Heart left ventricle (tissue), 13 donors: Measurements from ENCODE around the gene NUDT8.
"Not testable (repeated sequence)": the region's sequence is repeated elsewhere in the genome, so short reads cannot be mapped to it uniquely, and the experiment has no call there.

Experiments
- POLR2A ChIP-seq, 2 donors: fragments of 450-650 bp; IDR thresholded peaks; one replicate each; pipeline ENCODE4 v1.6.1; 2017; ENCODE audit warnings: antibody characterized with exemption in 2 of 2, mild to moderate bottlenecking in 2 of 2, moderate library complexity in 2 of 2
- TF ChIP-seq, protein P1 (sequence below), 12 donors: fragments of 200-600 bp; sonication (generic) in 4 of 12; IDR thresholded peaks; one replicate each; pipeline versions ENCODE4 v1.5.0 to v1.8.0; 2018 to 2022; ENCODE audit warnings: antibody characterized with exemption in 12 of 12, mild to moderate bottlenecking in 5 of 12
- donor health status: ischemic (EF 13 %, LVEDD 7.1; RV severe dilation, severe dysfunction).
- donor health status: DM: no; HTN: yes; CAD: no.
- donor health status: DM: no; HTN: no; CAD: no.
- donor health status: ischemic (EF 25% LVEDD 6.9; RV normal size, moderate dysfunction).
- donor health status: ischemic (EF 25% LVEDD 5.7; RV mildly dilated, moderate dysfunction).
- donor health status: ischemic (EF 35%, LVEDD 5.7; RV mildly dilated, moderate dysfunction).
- donor health status: nonischemic (EF 11% LVEDD 7.7; RV severe dilation, severe dysfunction).
- donor health status: DM: yes; HTN: yes; CAD: no.
- donor health status: PGD.
- donor health status: ischemic (EF 29% LVEDD 5.4; RV normal size, mild dysfunction).
- donor health status: nonischemic (EF 23%, LVEDD 6.1; RV moderate dilation, normal function).

DNA sequence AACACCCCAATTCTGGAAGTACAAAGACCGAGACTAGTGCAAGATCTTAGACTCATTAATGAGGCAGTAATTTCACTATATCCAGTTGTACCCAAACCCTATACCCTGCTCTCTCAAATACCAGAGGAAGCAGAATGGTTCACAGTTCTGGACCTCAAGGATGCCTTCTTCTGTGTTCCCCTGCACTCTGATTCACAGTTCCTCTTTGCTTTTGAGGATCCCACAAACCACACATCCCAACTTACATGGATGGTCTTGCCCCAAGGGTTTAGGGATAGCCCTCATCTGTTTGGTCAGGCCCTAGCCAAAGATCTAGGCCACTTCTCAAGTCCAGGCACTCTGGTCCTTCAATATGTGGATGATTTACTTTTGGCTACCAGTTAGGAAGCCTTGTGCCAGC lies 5.9 kb downstream of the NUDT8 start:
- TF ChIP-seq, protein P1, sequence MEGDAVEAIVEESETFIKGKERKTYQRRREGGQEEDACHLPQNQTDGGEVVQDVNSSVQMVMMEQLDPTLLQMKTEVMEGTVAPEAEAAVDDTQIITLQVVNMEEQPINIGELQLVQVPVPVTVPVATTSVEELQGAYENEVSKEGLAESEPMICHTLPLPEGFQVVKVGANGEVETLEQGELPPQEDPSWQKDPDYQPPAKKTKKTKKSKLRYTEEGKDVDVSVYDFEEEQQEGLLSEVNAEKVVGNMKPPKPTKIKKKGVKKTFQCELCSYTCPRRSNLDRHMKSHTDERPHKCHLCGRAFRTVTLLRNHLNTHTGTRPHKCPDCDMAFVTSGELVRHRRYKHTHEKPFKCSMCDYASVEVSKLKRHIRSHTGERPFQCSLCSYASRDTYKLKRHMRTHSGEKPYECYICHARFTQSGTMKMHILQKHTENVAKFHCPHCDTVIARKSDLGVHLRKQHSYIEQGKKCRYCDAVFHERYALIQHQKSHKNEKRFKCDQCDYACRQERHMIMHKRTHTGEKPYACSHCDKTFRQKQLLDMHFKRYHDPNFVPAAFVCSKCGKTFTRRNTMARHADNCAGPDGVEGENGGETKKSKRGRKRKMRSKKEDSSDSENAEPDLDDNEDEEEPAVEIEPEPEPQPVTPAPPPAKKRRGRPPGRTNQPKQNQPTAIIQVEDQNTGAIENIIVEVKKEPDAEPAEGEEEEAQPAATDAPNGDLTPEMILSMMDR (IDR thresholded peaks at IDR 0.05) = not testable (repeated sequence)
- not testable (repeated sequence) for TF ChIP-seq POLR2A (IDR thresholded peaks at IDR 0.05)
